8988T (cell line): Measurements from ENCODE around the gene ASTN1.

Experiments
- DNase-seq: peaks from one replicate; pipeline ENCODE4 v3.0.0; 2011

ASTN1 gene

DNA sequence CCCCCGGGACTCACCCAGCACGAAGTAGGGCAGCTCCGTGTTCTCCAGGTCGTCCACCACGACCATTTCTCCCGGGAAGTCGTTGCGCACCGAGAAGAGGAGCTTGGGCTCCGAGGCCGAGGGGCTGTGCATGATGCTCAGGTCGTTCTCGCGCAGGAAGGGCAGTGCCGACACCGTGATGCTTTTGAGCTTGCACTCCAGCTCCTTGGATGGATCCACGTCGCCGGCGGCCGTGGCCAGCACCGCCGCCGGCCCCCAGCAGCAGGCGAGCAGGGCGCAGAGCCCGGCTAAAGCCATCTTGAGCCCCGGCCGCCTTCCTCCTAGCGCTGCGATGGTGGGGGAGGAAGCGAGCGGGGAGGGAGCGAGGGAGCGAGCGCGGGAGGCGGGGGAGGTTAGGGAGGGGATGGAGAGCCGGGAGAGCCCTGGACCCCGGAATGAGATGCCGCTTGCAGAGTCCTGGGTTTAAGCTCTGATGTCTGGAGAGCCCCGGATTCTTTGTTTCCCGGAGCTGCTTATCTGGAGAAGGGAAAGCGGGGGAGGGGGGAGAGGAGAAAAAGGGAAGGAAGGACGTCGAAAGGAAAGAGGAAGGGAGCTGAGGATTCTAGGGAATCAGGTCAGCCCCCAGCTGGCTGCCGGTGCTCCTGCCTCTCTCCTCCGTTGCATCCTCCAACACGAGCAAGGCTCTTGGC lies at the start of gene ASTN1:
Gene ASTN1 (minus strand): TSS at position 333 of the 689 bp plus-strand sequence. CDS start 36 bp downstream, at position 297.
- DNase-seq = no peak

GRCh38 chr1:177211231-177211630 lies 46.7 kb upstream of the ASTN1 start:
- no peak for DNase-seq

- no peak for DNase-seq
These were observed 45.6 kb upstream of the ASTN1 start for GRCh38 chr1:177210071-177210470.

- DNase-seq = no peak
These were observed 44.8 kb upstream of the ASTN1 start for GRCh38 chr1:177209357-177209756.

GRCh38 chr1:177208920-177209319 lies 44.4 kb upstream of the ASTN1 start:
- no peak for DNase-seq

DNA sequence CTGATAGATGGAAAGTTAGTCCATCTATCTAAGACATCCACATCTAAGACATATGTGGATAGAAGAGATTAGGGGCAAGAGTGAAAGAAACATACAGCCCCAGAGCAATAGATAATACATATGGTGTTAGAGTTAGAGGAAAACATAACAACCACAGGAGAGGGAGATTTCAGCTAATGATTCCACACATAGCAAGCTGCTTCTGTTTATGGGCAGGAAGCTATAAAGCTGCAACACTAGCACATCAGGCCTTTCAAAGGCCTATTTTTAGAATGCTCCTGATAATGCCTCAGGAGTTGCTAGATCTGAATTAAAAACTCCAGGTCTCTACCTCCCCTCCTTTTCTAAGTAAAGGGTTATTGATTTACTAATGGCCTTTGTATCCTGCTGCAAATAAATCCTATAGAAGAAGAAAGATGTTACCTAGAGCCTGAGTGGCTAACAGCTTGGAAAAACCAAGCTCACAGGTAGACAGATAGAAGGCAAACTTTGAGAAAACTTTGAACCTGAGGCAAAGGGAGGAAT lies 42.4 kb upstream of the ASTN1 start:
- DNase-seq = no peak

- DNase-seq = no peak
These were observed 35.8 kb upstream of the ASTN1 start for GRCh38 chr1:177200290-177200689.

GRCh38 chr1:177198243-177198642 lies 33.7 kb upstream of the ASTN1 start:
- no peak for DNase-seq

DNA sequence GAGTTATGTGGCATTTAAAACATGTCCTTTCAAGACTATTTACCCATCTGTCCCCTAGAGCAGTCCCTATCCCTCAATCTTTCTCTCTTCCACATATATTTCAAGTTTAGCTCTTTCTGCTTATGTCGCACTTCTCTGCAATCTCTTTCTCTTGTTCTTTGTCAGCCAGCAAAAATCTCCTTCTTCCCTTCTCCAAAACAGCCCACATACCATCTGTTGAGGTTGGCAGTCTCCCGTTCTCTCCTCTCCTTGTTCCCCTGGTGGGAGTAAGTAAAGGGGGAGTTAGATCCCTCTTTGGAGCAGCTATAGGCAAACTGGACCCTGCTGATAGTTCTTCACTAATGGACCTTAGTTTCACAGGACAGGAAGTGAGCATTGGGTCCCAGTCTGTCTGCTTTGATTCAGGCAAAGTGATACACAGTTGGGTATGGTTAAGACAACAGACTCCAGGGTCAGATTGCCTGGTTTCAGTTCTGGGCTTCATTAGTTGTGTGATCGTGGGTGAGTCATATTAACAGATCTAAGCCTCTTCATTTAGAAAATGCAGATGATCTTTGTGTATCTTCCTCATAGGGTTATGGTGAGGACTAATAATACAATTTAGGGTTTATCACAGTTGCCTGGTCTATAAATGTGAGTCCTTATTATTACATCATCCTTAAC lies 25.9 kb upstream of the ASTN1 start:
- DNase-seq = no peak

DNA sequence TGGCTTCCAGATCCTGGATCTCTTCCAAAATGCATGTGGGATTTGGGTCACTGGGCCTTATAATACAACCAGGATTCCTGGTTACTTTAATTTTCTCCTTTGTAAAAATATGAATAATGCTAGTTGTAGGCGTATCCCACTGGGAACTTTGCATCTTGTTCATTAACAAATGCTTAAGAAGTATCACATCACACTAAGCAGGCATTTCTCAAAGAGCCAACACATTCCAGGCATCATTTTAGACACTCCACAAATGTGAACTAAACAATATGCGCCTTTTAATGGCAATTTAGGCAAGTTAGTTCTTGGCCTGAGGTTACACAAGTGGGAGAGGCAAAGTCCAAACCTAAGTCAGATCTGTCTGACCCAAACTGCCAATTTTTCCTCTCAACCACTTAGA lies 22.1 kb upstream of the ASTN1 start:
- no peak for DNase-seq

DNA sequence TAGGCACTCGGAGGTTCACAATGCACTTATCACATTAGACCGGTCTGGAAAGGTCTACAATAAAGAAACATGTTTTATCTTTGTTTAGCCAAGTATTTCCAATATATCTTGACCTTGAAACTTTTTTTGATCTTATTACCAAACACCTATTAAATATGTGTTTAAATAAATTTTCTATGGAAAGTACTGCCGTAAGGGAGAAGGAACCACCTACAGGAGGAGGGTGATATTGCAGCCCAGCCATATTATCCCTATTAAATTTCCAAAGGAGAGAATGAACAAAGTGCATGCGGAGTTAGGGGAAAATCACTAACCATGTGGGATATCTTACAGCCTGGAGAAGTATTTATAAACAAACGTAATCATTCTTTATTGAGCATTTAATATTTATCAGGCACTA lies 20.7 kb upstream of the ASTN1 start:
- no peak for DNase-seq

- DNase-seq = no peak
These were observed 19.3 kb upstream of the ASTN1 start for GRCh38 chr1:177183836-177184235.

DNA sequence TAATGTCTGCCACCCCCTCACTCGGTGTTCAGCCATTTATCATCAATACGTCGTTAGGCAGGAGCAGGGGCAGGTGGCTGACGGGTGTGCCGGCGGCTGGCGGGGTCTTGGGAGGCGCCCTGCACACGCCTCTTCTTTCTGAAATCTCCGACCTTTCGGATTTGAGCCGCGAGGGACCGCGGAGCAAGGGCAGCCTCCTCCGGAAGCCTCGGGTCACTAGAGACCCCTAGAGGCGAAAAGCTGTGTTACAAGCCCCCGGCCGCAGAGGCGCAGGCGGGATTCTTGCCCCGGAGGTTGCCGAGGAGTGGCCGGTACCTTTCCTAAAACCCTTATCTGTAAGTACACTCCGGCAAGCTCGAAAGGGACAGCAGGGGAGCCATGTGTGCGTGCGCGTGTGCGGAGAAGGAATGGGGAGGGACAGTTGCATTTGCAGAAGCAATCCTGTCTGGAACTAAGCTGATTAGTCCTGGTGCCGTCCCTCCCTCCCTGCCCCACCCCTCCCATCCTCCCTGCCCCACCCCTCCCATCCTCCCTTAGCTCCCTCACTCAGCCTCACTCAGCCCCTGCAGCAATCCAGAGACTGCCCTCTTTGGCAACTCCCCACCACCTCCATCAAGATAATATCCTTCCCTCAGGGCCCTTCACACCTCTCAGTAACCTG lies 17.2 kb upstream of the ASTN1 start:
- DNase-seq = no peak

DNA sequence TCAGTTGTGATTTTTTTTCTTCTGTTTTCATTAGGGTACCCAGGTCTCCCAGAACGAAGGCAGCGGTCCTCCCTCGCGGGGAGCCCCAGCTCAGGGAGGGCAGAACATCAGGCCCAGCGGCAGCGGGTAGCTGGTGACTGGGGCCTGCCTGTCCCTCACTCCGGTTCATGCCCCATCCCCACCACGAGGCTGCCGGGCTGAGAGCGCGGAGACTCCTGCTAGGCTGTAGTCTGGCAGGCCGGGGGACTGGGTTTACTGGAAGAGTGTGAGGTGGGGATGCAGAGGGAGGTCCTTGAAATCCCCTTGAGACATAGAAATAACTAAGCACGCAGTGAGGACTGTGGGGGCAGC lies 16.7 kb upstream of the ASTN1 start:
- DNase-seq = no peak

DNA sequence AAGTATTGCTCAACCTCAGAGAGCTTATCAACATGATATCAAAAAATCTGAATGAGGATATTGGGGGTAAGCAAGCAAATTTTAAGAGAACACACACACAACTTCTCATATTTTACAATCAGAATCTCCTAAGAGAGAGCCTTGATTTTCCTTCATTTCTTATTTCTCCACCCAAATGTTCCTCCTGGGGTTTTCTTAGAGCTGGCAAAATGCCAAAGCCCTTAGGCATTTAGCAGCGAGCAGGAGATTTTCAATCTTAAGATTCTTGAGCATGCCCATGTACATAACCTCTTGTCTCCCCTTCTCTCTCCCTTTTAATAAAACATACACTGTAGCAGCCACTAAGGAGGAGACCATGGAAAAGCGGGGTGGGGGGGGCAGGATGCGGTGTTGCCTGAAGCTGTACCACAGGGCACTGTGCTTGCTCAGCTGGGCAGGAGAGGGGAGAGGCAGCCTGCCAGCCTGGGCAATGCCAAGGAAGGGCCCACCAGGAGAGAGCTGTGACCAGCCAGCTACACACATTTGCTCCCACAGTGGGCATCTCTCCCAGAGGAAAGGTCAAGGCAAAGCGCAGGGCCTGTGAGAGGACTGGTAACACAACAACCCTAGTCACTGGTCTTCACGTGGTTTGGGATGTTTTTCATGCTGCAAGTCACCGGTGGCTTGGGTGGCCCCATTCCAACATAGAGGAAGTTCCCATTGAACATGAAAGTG lies 10.6 kb upstream of the ASTN1 start:
- no peak for DNase-seq

DNA sequence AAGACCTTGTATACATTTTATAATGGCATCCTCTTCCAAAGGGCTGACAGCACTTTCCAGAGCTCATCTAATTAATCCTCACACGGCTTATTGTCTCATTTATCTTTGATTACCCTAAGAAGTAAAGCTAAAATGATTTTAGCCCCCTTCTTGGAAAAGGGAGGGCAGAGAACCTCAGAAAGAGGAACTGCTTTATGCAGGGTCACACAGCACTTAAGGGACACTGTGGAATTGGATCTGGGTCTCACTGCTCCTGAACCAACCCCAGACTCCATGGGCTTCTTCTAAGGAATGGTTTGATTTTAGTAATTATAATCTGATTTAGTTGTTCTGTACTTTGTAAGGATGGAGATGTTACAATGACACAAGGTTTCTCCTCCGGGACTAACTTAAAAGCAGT lies 9.5 kb upstream of the ASTN1 start:
- no peak for DNase-seq

DNA sequence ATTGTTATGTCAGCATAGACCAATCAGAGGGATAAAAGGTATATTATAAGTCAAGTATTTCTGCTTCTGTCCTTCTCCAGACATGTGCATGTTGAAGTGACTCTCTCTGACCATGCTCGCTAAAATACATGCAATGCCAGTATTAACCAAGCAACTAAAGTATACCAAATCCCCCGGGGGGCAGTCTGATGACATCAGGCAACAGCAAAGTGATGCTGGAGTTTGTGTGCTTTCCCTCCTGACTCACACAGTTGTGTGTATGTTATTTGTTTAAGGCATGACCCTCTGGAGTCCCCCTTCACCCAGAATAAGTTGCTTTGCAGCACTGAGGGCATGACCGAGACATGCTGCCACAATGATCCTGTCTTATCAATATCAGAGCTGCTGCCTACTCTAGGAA lies 8.4 kb upstream of the ASTN1 start:
- DNase-seq = no peak

DNA sequence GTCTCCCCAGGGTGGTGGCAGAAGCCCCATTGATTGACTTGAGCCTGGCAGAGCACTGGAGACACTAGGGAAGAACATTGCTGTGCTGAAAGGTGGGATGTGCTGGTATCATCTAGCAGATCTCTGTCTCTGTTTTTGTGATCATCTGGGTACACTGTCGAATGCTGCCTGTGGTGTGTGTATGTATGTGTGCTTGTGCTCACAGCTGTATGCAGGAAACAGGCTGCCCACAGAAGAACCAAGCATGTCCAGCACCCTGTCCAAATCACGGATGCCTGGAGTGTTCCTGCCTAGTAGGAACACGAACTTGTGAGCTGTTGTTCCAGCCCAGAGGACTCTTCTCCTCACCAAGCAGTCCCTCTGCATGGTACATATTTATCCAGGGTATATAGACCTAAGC lies 7.8 kb upstream of the ASTN1 start:
- no peak for DNase-seq

GRCh38 chr1:177171536-177172123 lies 7.1 kb upstream of the ASTN1 start:
- DNase-seq = no peak

- no peak for DNase-seq
These were observed 6.4 kb upstream of the ASTN1 start, which contains the start of gene BRINP2 for GRCh38 chr1:177170756-177171535. BRINP2 (plus strand) TSS chr1:177170958; CDS start chr1:177229877, 58,919 bp downstream.

- no peak for DNase-seq
These were observed 542 bp upstream of the ASTN1 start for GRCh38 chr1:177165069-177165439.

- DNase-seq = no peak
These were observed 600 bp downstream of the ASTN1 start for GRCh38 chr1:177163844-177164379.
